Activated gamma-delta T cell treated with anti-CD3 and anti-CD28 coated beads, Interleukin-2, amount 50 U/mL, for 16 hours (primary cell): Measurements from ENCODE around the gene SF3B2.
"Not testable (repeated sequence)": the region's sequence is repeated elsewhere in the genome, so short reads cannot be mapped to it uniquely, and the experiment has no call there.

Experiments
- DNase-seq: peaks from one replicate; pipeline ENCODE4 v3.0.0-alpha.2; 2020; ENCODE audit warnings: low read depth

Gene SF3B2

DNA sequence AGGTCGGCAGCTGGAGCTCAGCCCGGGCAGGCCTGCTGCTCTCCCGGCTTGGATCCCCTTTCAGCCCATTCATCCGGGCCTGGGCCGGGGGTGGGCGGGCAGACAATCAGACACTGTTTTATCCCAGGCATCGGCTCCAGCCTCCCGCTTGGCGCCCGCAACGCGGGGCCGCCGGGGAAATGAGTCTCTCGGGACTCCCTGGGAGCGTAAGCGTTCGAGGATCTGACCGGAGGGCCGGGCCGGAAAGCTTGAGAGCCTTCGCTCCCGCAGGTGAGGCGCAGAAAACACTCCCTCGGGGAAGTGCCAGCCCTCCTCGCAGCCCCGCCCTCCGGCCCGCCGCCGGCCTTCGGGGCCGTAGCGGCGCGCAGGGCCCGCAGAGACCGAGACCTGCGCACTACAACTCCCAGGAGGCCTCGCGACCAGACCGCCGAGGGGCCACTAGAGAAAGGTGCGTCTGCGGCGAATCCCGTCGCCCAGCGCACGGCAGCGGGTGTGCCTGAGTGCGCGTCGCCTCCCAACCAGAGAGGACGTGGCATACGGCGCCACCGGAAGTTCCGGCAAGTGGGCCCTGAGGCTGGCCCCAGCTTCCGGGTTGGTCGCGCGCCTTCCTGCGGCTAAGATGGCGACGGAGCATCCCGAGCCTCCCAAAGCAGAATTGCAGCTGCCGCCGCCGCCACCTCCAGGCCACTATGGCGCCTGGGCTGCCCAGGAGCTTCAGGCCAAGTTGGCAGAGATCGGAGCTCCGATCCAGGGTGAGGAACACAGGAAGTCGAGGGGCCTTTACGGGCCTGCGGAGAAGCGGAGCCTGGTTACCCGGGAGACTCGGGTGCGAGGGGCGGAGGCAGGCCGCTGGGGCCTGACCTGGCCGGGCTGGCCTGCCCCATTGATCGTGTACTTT, at the start of gene SF3B2:
Gene SF3B2, plus strand, starts transcription at position 599 of the 898 bp plus-strand sequence. Its CDS starts 21 bp downstream, at position 620.
- peak; percentile 93 for DNase-seq

GRCh38 chr11:66002648-66003225, 49.4 kb upstream of the SF3B2 start:
- no peak for DNase-seq

GRCh38 chr11:66003291-66003690, 48.9 kb upstream of the SF3B2 start:
- no peak for DNase-seq

DNA sequence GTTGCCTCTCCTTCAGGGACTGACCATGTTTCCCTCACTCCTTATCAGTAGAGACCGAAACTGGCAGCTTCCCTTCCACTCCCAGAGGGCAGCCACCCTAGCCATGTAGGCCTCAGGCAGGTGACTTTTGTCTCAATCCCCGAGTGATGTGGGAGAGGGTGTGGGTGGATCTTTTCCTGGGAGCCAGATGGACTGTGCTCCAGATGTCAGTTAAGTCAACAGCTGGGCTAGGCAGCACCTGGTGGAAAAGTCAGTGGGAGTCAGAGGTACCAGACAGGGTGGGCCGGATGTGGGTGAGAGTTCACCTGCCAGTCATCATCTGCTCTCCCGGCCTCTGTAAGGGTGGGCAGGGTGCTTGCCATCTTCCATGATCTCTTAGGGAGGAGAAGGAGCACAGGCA, 48.0 kb upstream of the SF3B2 start:
- no peak for DNase-seq

DNA sequence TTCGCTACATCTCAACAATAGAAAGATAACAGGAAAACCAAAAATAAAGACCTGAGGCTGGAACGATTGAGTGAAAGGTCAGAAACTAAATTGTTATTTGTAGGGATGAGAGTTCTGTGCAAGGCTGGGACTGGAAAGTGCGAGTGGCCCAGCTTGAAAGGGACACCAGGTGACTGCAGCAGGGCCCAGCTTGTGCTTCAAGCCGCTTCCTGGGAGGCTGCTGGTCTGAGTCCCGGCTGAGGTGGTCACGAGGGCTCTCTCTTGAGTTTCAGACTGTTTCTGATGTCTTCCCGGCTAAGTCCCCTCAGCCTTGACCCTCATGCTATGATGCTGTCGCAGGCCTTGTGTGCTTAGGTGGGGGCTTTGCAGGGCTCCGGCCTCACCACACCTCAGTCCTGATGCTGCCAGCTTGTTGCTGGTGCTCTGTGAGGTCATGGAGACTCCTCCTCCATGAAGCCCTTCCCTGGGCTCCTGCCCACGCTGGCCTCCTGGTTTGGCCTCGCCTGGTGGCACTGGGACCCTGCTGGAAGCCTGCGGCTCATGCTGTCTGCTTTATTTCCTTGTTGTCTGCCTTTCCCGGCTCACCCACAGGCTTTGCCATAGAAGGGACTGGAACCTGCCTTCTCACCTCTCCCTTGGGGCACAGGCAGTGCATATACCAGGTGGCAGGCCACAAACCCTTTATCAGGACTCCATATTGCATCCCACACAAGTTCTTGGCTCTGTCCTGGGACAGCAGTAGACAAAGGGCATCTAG, 45.9 kb upstream of the SF3B2 start:
- DNase-seq, result no peak

DNA sequence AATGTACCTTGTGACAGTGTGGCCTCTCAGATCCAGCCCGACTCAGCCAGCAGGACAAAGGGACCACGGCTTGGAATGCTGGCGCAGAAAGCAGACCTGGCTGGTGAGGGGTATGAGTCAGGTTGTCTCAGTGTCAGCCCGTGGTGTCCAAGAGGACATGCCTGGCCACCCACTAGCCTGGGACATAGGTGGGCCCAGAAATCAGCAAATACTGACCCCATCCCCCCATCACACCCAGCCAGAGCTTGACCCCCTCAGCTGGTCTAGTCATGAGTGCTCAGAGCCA, 45.3 kb upstream of the SF3B2 start:
- DNase-seq, result no peak

GRCh38 chr11:66007201-66007634, 44.9 kb upstream of the SF3B2 start:
- DNase-seq, result no peak

- DNase-seq, result no peak
These were observed 44.1 kb upstream of the SF3B2 start for GRCh38 chr11:66008095-66008467.

DNA sequence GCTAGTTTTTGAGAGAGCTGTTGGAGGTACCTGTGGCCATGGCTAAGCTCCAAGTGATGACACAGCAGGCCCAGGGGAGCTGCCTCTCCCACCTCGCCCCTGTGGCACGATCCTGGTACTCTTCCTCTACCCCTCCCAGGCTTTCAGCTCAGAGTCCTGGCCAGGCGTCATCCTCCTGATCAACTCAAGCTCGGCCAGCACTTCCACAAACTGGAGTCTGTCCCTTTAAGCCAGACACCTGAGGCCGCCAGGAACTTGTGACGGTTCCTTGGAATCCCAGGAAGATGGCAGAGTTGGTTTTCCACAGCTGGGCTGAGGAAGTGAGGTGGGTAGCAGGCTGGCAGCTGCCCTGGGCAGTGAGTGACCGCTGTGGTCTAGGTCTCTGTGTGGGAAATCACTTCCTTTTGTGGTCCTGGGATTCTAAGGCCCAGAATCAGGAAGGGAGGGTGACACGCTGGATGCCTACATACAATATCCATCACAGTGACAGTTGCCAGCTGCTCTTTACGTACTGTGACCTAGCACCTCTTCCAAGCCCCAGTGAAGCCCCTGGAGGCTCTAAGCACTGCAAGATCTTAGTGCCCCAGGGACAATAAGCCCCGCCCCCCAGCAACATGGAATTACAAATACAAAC, 43.6 kb upstream of the SF3B2 start:
- no peak for DNase-seq

DNA sequence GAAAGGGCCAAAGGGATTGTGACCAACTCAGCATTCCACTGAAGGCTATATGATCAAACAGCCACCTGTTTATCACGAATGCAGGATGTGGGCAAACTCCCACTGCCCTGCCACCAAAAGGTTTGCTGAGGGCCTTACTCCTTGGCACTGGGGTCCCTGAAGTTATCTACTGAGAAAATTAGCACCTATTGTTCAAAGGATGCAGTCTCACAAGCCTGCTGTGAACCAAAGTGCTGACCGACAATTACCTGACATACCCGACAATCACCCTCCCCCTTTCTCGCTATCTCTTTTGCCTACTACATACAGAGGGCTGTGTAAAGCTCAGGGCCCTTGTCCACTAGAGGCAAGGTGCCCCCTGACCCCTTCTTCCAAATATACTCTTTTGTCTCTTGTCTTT, 42.1 kb upstream of the SF3B2 start:
- not testable (repeated sequence) for DNase-seq

DNA sequence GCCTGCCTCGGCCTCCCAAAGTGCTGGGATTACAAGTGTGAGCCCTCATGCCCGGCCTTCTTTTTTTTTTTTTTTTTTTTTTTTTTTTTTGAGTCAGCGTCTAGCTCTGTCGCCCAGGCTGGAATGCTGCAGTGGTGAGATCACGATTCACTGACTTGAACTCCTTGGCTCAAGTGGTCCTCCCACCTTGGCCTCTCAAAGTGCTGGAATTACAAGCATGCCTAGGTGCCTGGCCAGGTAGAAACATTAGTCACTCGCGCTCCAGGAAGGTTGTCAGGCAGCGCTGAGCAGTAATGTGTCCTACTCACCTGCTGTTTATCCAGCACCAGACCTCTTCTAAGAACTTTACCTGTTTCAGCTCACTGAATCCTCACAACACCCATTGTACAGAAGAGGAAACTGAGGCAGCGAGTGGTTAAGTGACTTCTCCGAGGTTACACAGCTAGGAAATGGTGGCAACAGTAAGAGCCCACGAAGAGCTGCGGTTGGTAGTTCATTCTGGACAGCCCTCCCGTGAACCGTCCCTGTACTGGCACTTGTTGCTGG, 40.9 kb upstream of the SF3B2 start:
- DNase-seq, result no peak

DNA sequence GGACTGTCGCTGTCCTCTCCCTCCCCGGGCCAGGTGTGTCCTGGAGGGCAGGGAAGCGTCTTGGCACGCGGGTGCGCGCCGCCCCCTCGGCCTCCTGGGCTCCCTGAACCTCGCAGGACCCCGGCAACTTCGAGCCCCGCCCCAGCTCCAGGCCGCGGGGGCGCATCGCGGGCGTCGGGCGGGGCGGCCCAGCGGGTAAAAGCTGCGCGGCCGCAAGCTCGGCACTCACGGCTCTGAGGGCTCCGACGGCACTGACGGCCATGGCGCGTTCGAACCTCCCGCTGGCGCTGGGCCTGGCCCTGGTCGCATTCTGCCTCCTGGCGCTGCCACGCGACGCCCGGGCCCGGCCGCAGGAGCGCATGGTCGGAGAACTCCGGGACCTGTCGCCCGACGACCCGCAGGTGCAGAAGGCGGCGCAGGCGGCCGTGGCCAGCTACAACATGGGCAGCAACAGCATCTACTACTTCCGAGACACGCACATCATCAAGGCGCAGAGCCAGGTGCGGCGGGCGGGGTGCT, 40.3 kb upstream of the SF3B2 start, which contains the start of gene CST6:
Gene CST6, plus strand, starts transcription at position 224 of the 519 bp plus-strand sequence. Its CDS starts 37 bp downstream, at position 261.
- no peak for DNase-seq

DNA sequence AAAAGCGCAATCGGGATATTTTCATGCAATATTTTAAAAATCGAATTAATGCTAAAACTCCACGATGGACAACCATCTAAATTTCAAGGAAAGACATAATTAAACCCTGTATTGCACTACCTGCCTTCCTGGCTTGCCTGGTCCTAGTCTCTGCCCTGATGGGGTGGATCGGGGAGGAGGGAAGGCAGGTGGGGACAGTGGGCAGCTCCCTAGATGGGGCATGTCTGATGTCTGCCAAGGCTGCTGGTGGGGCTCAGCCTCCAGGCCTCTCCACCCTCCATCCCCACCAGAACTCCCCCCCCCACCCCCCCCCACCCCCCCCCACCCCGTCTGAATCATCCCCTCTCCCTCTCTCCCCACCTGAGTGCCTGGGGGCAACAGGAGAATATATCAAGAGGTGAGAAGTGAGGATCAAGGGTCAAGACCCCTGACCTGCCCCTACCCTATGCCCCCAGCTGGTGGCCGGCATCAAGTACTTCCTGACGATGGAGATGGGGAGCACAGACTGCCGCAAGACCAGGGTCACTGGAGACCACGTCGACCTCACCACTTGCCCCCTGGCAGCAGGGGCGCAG, 39.7 kb upstream of the SF3B2 start:
- no peak for DNase-seq

DNA sequence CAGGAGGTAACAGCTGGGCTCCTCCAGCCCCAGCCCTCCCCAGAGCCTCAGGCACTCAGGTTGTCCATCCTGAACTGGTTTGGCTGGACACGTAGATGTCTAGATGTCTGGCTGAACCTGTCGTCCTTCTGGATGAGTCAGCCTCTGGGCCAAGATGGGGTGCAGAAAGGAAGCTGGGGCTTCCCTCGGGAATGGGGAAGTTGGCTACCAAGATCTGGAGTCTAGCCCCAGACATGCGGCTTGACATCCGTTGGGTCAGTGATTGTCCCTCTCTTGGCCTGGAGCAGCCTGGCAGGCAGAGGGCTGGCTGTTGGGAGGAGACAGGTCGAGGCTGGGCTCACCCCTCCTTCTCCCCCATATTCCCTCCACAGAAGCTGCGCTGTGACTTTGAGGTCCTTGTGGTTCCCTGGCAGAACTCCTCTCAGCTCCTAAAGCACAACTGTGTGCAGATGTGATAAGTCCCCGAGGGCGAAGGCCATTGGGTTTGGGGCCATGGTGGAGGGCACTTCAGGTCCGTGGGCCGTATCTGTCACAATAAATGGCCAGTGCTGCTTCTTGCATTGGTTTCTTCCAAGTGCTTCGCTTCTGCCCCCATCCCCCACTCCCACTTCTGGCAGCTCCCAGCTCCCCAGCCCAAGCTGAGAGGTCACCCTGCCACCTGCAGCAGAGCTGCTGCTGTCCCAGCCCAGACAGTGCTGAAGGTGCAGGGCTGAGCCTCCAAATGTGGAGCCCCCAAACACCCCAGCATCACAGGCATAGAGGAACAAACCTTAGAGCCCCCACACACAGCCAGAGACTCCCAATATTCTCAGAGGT, 39.0 kb upstream of the SF3B2 start:
- no peak for DNase-seq

- no peak for DNase-seq
These were observed 38.4 kb upstream of the SF3B2 start for GRCh38 chr11:66013762-66014100.

GRCh38 chr11:66014804-66015453, 37.2 kb upstream of the SF3B2 start:
- no peak for DNase-seq

GRCh38 chr11:66015454-66015881, 36.7 kb upstream of the SF3B2 start:
- no peak for DNase-seq

DNA sequence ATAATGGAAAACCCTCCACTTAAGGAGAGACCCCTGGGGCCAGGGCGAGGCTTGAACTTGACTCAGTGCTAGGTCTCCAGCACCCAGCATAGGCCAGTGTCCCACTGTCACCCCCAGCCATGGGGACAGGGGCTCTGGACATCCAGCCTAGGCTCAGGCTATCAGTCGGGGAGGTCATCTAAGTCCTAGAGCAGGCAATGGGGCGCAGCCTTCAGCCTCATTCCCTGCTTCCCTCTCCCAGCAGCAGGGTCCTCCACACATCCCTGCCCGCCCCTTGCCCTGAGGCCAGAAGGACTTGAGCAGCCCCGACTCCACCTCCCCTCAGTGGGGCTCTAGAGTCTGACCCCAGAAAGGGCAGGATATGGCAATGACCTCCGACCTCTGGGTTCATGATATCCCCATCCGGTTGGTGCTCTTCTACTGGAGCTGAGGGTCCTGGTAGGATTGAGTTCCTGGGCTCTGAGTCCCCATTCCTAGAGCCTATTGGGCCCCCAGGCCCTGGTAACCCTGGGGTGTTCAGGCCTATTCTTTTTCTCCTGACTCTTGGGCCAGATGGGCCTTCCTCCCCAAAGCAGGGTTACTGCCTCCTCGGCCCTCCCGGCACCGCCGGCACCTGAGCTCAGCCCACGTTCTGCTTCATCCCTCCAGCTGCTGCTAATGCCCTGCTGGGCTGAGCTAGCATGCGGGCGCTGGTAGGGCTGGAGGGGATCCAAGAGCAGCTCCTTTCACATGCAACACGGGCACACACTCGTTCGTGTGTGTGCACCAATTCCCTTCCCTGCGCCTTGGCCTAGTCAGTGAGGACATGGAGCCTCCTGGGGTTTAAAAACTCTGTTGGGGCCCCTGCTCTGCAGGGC, 36.0 kb upstream of the SF3B2 start:
- DNase-seq, result no peak

DNA sequence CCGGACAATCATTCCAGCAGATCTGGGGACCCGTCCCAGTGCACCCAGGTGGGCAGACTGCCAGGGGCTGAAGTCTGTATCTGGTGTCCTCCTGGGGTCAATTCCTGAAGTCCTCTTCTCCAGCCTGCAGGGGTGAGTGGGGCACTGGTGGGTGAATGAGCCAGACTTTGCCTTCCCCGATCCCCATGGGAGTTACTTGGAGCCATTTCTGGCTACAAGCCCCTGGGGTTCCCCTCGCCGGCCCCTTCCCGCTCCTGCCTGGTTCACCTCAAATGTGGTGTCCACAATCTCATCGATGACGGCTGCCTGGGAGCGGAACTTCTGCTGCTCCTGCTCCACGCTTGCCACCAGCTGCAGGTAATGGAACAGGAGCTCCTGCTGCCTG, 35.4 kb upstream of the SF3B2 start:
- no peak for DNase-seq
